Breast epithelium (tissue), 4 donors: ENCODE data around the gene AKIP1. TPM values are rescaled to one million over a fixed set of nuclear protein-coding genes. Genes with fewer than 3 reads are reported as not detected.

Experiments
- DNase-seq, 2 donors: peaks; one replicate each; pipeline ENCODE4 v3.0.0-alpha.2; 2019; ENCODE audit warnings: low spot score in 2 of 2
- H3K27ac ChIP-seq, 2 donors: fragments of 200-600 bp; sonication (generic) in 1 of 2; one replicate each; pipeline ENCODE4 v1.5.1; 2016 to 2019; ENCODE audit warnings: mild to moderate bottlenecking in 1 of 2
- H3K27me3 ChIP-seq, 2 donors: fragments of 200-600 bp; sonication (generic) in 1 of 2; one replicate each; pipeline versions ENCODE4 v1.5.1 to v1.6.0; 2017 to 2019; ENCODE audit warnings: control low read depth in 1 of 2, mild to moderate bottlenecking in 1 of 2
- H3K36me3 ChIP-seq: fragments of 200-600 bp; one replicate; pipeline ENCODE4 v1.5.1; 2019
- H3K4me1 ChIP-seq, 2 donors: fragments of 200-600 bp; sonication (generic); one replicate each; pipeline ENCODE4 v1.5.1; 2016 to 2019; ENCODE audit warnings: control low read depth in 1 of 2
- H3K4me3 ChIP-seq, 3 donors: fragments of 200-600 bp; sonication (generic); 1 replicate in 2 of 3; 2 replicates in 1 of 3; pipeline ENCODE4 v1.5.1; 2016 to 2019; ENCODE audit warnings: mild to moderate bottlenecking in 3 of 3, moderate library complexity in 2 of 3
- H3K9me3 ChIP-seq, 2 donors: fragments of 200-600 bp; sonication (generic) in 1 of 2; one replicate each; pipeline ENCODE4 v1.5.1; 2016 to 2019; ENCODE audit warnings: control low read depth in 1 of 2
- CTCF ChIP-seq, 3 donors: fragments of 450-650 bp; IDR thresholded peaks; one replicate each; pipeline ENCODE4 v1.5.1; 2016 to 2017; ENCODE audit warnings: antibody characterized with exemption in 3 of 3, mild to moderate bottlenecking in 3 of 3, moderate library complexity in 3 of 3
- POLR2A ChIP-seq: fragments of 450-650 bp; IDR thresholded peaks from one replicate; pipeline ENCODE4 v1.6.1; 2016; ENCODE audit warnings: antibody characterized with exemption, mild to moderate bottlenecking, moderate library complexity
- POLR2AphosphoS5 ChIP-seq, 3 donors: sonication (generic); formaldehyde crosslinking; IDR thresholded peaks; one replicate each; pipeline ENCODE4 v1.6.1; 2017; ENCODE audit warnings: antibody characterized with exemption in 3 of 3
- intact Hi-C: fragments of 100-400 bp; cut with DNase I; formaldehyde crosslinking; loops from one replicate; pipeline ENCODE4 v1.15.1; 2023; ENCODE audit warnings: low total_unique reads
- total RNA-seq, 3 donors: library from RNA; depleted of rRNA; stranded (reverse); fragments of >200 nt; gene quantifications; one replicate each; pipeline ENCODE4 v1.1.0, GENCODE V29; 2016

Gene AKIP1
- total RNA-seq, 3 donors from 2014 or later: 19.2 to 29.0 (median 27.5) TPM

GRCh38 chr11:8914661-8915018 lies 3.7 kb downstream of the AKIP1 start:
- Histone ChIP-seq H3K4me1 (no peaks in the 10 kb centered on the region), H3K27ac (peak overlapping the region; percentile 67 to 84), H3K36me3 (no peaks in the 10 kb centered on the region), H3K9me3 (no peaks in the 10 kb centered on the region), H3K27me3 (no peaks in the 10 kb centered on the region), H3K4me3 (peak overlapping the region in 2 of 3 donors; percentile 8 to 37)
- no peak for DNase-seq
- intact Hi-C loops: no loop called here
- TF ChIP-seq CTCF (IDR thresholded peaks at IDR 0.05) (no peak), POLR2A (no peak)

- Histone ChIP-seq H3K27me3 (no peaks in the 10 kb centered on the region), H3K27ac (peak overlapping the region; percentile 69), H3K4me1 (no peaks in the 10 kb centered on the region), H3K36me3 (no peaks in the 10 kb centered on the region), H3K4me3 (no peak overlapping the region), H3K9me3 (no peaks in the 10 kb centered on the region)
- DNase-seq: peak in 1 of 2 donors; percentile 83
- TF ChIP-seq CTCF (IDR thresholded peaks at IDR 0.05) (no peak), POLR2AphosphoS5 (IDR thresholded peaks at IDR 0.05) (peak in 1 of 3 donors; percentile 26), POLR2A (no peak)
- intact Hi-C loops: no loop called here
These were observed 6.3 kb downstream of the AKIP1 start for GRCh38 chr11:8917157-8917825.

- Histone ChIP-seq H3K4me1 (no peaks in the 10 kb centered on the region), H3K9me3 (no peaks in the 10 kb centered on the region), H3K4me3 (no peak overlapping the region), H3K27me3 (no peaks in the 10 kb centered on the region), H3K27ac (no peak overlapping the region), H3K36me3 (no peaks in the 10 kb centered on the region)
- intact Hi-C loops: no loop called here
- DNase-seq: no peak
- TF ChIP-seq CTCF (IDR thresholded peaks at IDR 0.05) (no peak), POLR2AphosphoS5 (IDR thresholded peaks at IDR 0.05) (no peak)
These were observed 11.7 kb downstream of the AKIP1 start for GRCh38 chr11:8922691-8923090.

- Histone ChIP-seq H3K4me1 (no peaks in the 10 kb centered on the region), H3K36me3 (no peaks in the 10 kb centered on the region), H3K27ac (no peak overlapping the region), H3K9me3 (no peaks in the 10 kb centered on the region), H3K4me3 (no peak overlapping the region), H3K27me3 (no peaks in the 10 kb centered on the region)
- TF ChIP-seq CTCF (IDR thresholded peaks at IDR 0.05): no peak
- no peak for TF ChIP-seq POLR2A
- TF ChIP-seq POLR2AphosphoS5 (IDR thresholded peaks at IDR 0.05): no peak
- intact Hi-C loops: no loop called here
- no peak for DNase-seq
These were observed 14.7 kb downstream of the AKIP1 start for GRCh38 chr11:8925711-8926110.

- no peaks in the 10 kb centered on the region for H3K27me3 ChIP-seq
- no peak overlapping the region for H3K4me3 ChIP-seq
- no peak for DNase-seq
- intact Hi-C loops: no loop called here
- TF ChIP-seq POLR2A (no peak), POLR2AphosphoS5 (IDR thresholded peaks at IDR 0.05) (no peak), CTCF (IDR thresholded peaks at IDR 0.05) (no peak)
- no peaks in the 10 kb centered on the region for H3K36me3 ChIP-seq
- H3K4me1 ChIP-seq: no peaks in the 10 kb centered on the region
- no peaks in the 10 kb centered on the region for H3K9me3 ChIP-seq
- H3K27ac ChIP-seq: no peak overlapping the region
These were observed 15.2 kb downstream of the AKIP1 start for GRCh38 chr11:8926236-8926635.
